B cell (primary cell): ENCODE results near the gene KCNN1. TPM values are rescaled to one million over a fixed set of nuclear protein-coding genes. Genes with fewer than 3 reads are reported as not detected.

Source experiments
- ATAC-seq: fragments of 200-7000 bp; cut with Tn5 transposase; one replicate; pipeline ENCODE4 v1.10.0; 2021; ENCODE audit warnings: low read depth, mild to moderate bottlenecking, moderate number of reproducible peaks, moderate library complexity
- CTCF ChIA-PET: fragments of 350-600 bp; sonication (Branson Sonifier 250); formaldehyde crosslinking; loops from one replicate; lab custom pipeline; 2021; ENCODE audit warnings: antibody characterized with exemption, inconsistent platforms; lab: Charles Lee
- POLR2A ChIA-PET: fragments of 350-600 bp; sonication (Branson Sonifier 250); formaldehyde crosslinking; loops from one replicate; lab custom pipeline; 2021; ENCODE audit warnings: antibody characterized with exemption; lab: Charles Lee
- DNase-seq: peaks from one replicate; pipeline ENCODE4 v3.0.0; 2013
- H2AFZ ChIP-seq: 2 replicates; pipeline ENCODE4 v1.6.1; 2012; ENCODE audit warnings: mild to moderate bottlenecking, low read depth, low read length; ENCODE audit not compliant: insufficient read depth, poor library complexity, severe bottlenecking
- H3K27ac ChIP-seq, 2 donors: 1 replicate in 1 of 2; 2 replicates in 1 of 2; pipeline ENCODE4 v1.5.1; 2012 to 2013; ENCODE audit warnings: low read length in 2 of 2, mild to moderate bottlenecking in 2 of 2, moderate library complexity in 1 of 2
- H3K27me3 ChIP-seq, 4 experiments: fragments of 200-600 bp in 1 of 4; sonication (generic) in 1 of 4; replicated peaks in 1 of 4; 1 replicate in 2 of 4; 2 replicates in 2 of 4; pipeline versions ENCODE4 v1.6.1 to v1.7.0; 2013 to 2016; ENCODE audit warnings: low read length in 3 of 4, mild to moderate bottlenecking in 2 of 4, mixed read lengths in 1 of 4, moderate library complexity in 1 of 4; ENCODE audit not compliant: insufficient read depth in 4 of 4, control insufficient read depth in 3 of 4; ENCODE audit errors: control extremely low read depth in 1 of 4
- H3K36me3 ChIP-seq, 2 experiments: replicated peaks in 1 of 2; 1 replicate in 1 of 2; 2 replicates in 1 of 2; pipeline versions ENCODE4 v1.6.1 to v1.7.1; 2013; ENCODE audit warnings: low read length in 1 of 2; ENCODE audit not compliant: insufficient read depth in 2 of 2, control insufficient read depth in 1 of 2; ENCODE audit errors: control extremely low read depth in 1 of 2, extremely low read depth in 1 of 2
- H3K4me1 ChIP-seq, 2 donors: fragments of 200-600 bp in 1 of 2; sonication (generic) in 1 of 2; 1 replicate in 1 of 2; 2 replicates in 1 of 2; pipeline versions ENCODE4 v1.5.1 to v1.6.1; 2013 to 2017; ENCODE audit warnings: low read length in 2 of 2; ENCODE audit not compliant: control insufficient read depth in 2 of 2, insufficient read depth in 2 of 2
- H3K4me2 ChIP-seq: replicated peaks from 2 replicates; pipeline ENCODE3; 2012; ENCODE audit warnings: mild to moderate bottlenecking, low read depth, low read length; ENCODE audit not compliant: poor library complexity, severe bottlenecking
- H3K4me3 ChIP-seq, 5 experiments: fragments of 200-600 bp in 1 of 5; sonication (generic) in 1 of 5; 1 replicate in 3 of 5; 2 replicates in 2 of 5; pipeline versions ENCODE4 v1.5.1 to v1.7.0; 2011 to 2016; ENCODE audit warnings: low read length in 4 of 5, mild to moderate bottlenecking in 4 of 5, low read depth in 2 of 5, control low read depth in 1 of 5, moderate library complexity in 1 of 5; ENCODE audit not compliant: insufficient read depth in 1 of 5; ENCODE audit errors: control extremely low read depth in 1 of 5, extremely low read depth in 1 of 5
- H3K79me2 ChIP-seq: fragments of 200-600 bp; sonication (generic); one replicate; pipeline ENCODE4 v1.6.0; 2016; ENCODE audit warnings: low read length; ENCODE audit not compliant: control insufficient read depth, insufficient read depth
- H3K9ac ChIP-seq: fragments of 200-600 bp; sonication (generic); 2 replicates; pipeline ENCODE4 v1.6.1; 2017; ENCODE audit warnings: mild to moderate bottlenecking, low read length, moderate library complexity
- H3K9me3 ChIP-seq, 3 donors: one replicate each; pipeline versions ENCODE4 v1.6.1 to v1.7.1; 2013; ENCODE audit warnings: low read length in 2 of 3; ENCODE audit not compliant: control insufficient read depth in 2 of 3, insufficient read depth in 1 of 3; ENCODE audit errors: control extremely low read depth in 1 of 3
- H4K20me1 ChIP-seq: 2 replicates; pipeline ENCODE4 v1.6.0; 2012; ENCODE audit warnings: mild to moderate bottlenecking, low read length; ENCODE audit not compliant: insufficient read depth, control insufficient read depth, poor library complexity, severe bottlenecking
- H3K27ac Mint-ChIP-seq: one replicate; pipeline ENCODE4 v1.8.0; 2021; ENCODE audit warnings: mixed read lengths
- H3K27me3 Mint-ChIP-seq: one replicate; pipeline ENCODE4 v1.8.0; 2021; ENCODE audit warnings: mixed read lengths
- H3K4me1 Mint-ChIP-seq: one replicate; pipeline ENCODE4 v1.8.0; 2021; ENCODE audit warnings: mixed read lengths
- H3K4me3 Mint-ChIP-seq: one replicate; pipeline ENCODE4 v1.8.0; 2021; ENCODE audit warnings: mixed read lengths
- H3K9me3 Mint-ChIP-seq: one replicate; pipeline ENCODE4 v1.8.0; 2022; ENCODE audit warnings: mixed read lengths; ENCODE audit not compliant: insufficient read depth
- CTCF ChIP-seq: fragments of 200-600 bp; IDR thresholded peaks from one replicate; pipeline ENCODE4 v1.8.0; 2022; ENCODE audit warnings: antibody characterized with exemption, mild to moderate bottlenecking
- EZH2 ChIP-seq: IDR thresholded peaks from 2 replicates; pipeline ENCODE4 v1.6.1; 2012; ENCODE audit warnings: borderline replicate concordance, low read depth, mild to moderate bottlenecking, moderate library complexity, low read length; ENCODE audit not compliant: insufficient read depth, poor library complexity, severe bottlenecking
- WGBS: methylation state at CpG from one replicate; pipeline ENCODE4 v1.1.5; 2013; ENCODE audit warnings: missing lambda C conversion rate; ENCODE audit not compliant: insufficient coverage; 5-methylcytosine and 5-hydroxymethylcytosine counted together
- intact Hi-C: fragments of 100-400 bp; cut with micrococcal nuclease; formaldehyde crosslinking; loops from one replicate; pipeline ENCODE4 v1.10.0; 2022
- polyA plus RNA-seq: library from polyadenylated mRNA; depleted of rRNA; stranded (reverse); fragments of >200 nt; gene quantifications from 2 replicates; pipeline ENCODE4 v1.2.3, GENCODE V29; 2012
- total RNA-seq, 2 donors: library from RNA; stranded (reverse); fragments of 120-200 nt in 1 of 2; gene quantifications; 1 replicate in 1 of 2; 2 replicates in 1 of 2; pipeline versions ENCODE4 v1.2.3 to v1.2.4, GENCODE V29; 2013 to 2022

The KCNN1 gene
- total and polyA plus RNA-seq, 2 donors (not counting 1 experiment from before 2014, with no cell fraction given), result 0.04 TPM; not detected in 1

- H3K27ac ChIP-seq, result no peak overlapping the region
- CTCF ChIA-PET, result interaction anchor here (0.6 to 11.7 kb wide), 26 partner anchors 8 to 451 kb away, joined by 3 to 374 read pairs (median 5); partner anchors contain the start of genes JAK3, MPV17L2, PIK3R2 and RPL18A
- intact Hi-C loops, result no loop called here
- no peaks in the 10 kb centered on the region for H3K27me3 Mint-ChIP-seq
- no peaks in the 10 kb centered on the region for H4K20me1 ChIP-seq
- no peak overlapping the region for H3K4me2 ChIP-seq
- no peak overlapping the region for H2AFZ ChIP-seq
- POLR2A ChIA-PET, result interaction anchor here (1.3 to 2.3 kb wide), 3 partner anchors 58 to 78 kb away, joined by 3 to 8 read pairs (median 7); partner anchors contain the start of gene RPL18A
- DNase-seq (peak; percentile 18), ATAC-seq (no peak)
- no peak overlapping the region for H3K27ac Mint-ChIP-seq
- peaks cover 0 to 13% of the 10 kb centered on the region in 2 experiments for H3K36me3 ChIP-seq
- TF ChIP-seq CTCF (no peak), EZH2 (no peak)
- H3K9me3 Mint-ChIP-seq, result no peaks in the 10 kb centered on the region
- peaks cover 0 to 5% (median 0%) of the 10 kb centered on the region in 3 donors for H3K9me3 ChIP-seq
- no peaks in the 10 kb centered on the region for H3K27me3 ChIP-seq
- no peak overlapping the region for H3K9ac ChIP-seq
- peaks cover 41% of the 10 kb centered on the region for H3K79me2 ChIP-seq
- H3K4me3 ChIP-seq, result no peak overlapping the region
- H3K4me1 ChIP-seq, result peaks cover 6 to 13% of the 10 kb centered on the region in 2 donors
- 89% methylated on average over 3 of the region's 9 CpGs for WGBS
- no peak overlapping the region for H3K4me3 Mint-ChIP-seq
- peaks cover 17% of the 10 kb centered on the region for H3K4me1 Mint-ChIP-seq
These were observed 29.5 kb upstream of the KCNN1 start for GRCh38 chr19:17937371-17937900.
